Activated T-helper 1 cell treated with anti-CD3 and anti-CD28 coated beads, Interleukin-2, amount 50 U/mL, for 16 hours (primary cell): Measurements from ENCODE around the gene AK8.

ENCODE experiments used
- DNase-seq, 2 donors: peaks; one replicate each; pipeline ENCODE4 v3.0.0-alpha.2; 2020; ENCODE audit warnings: low read depth in 1 of 2, low spot score in 1 of 2

The AK8 gene, protein sequence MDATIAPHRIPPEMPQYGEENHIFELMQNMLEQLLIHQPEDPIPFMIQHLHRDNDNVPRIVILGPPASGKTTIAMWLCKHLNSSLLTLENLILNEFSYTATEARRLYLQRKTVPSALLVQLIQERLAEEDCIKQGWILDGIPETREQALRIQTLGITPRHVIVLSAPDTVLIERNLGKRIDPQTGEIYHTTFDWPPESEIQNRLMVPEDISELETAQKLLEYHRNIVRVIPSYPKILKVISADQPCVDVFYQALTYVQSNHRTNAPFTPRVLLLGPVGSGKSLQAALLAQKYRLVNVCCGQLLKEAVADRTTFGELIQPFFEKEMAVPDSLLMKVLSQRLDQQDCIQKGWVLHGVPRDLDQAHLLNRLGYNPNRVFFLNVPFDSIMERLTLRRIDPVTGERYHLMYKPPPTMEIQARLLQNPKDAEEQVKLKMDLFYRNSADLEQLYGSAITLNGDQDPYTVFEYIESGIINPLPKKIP

DNA sequence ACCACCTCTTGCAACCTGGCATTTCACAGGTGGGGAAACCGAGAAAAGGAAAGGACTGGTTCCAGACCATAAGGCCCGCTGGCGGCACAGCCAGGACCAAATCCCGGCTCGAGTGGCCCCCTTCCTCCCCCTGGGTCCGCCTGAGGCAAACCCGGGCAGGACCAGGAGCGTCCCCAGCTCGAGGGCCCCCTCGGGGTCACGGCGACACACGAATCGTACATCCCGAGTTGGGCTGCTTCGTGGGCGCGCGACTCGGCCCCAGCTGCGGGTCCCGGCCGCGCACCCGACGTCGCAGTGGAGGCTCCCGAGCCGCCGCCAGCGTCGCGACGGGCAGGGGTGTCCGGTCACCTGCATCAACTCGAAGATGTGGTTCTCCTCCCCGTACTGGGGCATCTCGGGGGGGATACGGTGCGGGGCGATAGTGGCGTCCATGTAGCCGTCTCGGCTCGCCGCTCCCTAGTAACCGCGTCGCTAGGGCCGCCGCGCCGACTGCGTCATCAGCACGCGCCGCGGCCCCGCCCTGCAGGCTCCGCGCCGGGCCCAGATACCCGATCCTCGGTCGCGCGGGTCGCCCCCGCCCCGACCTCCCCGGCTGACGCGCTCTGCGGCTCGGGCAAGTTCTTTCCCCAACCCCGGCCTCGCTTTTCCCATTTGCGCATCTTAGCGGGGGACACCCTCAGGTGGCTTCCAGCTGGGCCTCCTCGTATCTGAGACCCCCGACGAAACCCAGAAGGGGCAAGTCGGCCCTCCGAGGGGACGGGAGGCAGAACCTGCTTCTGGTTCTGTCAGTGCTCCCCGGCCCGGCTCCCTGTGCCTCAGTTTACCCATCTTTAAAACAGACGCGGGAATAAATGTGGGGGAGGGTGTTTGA is at the start of gene AK8:
TSS of gene AK8 (minus strand) at position 461 of the 871 bp plus-strand sequence. CDS start at position 432, 29 bp downstream.
- peak; percentile 49 to 71 for DNase-seq

DNA sequence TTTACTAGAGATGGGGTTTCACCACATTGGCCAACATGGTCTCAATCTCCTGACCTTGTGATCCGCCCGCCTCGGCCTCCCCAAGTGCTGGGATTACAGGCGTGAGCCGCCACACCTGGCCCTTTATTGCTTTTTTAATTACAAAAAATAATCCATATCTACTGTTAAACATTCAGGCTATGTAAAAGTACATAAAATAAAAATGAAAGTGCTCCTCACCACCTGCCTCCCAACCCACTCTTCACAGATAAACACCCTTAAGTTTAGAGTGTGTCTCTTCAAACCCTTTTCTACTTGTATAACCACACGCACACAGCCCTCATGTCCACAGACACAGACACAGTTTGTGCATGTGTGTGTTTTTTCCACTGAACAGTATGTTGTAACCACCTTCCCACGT is 49.6 kb upstream of the AK8 start:
- no peak for DNase-seq

DNA sequence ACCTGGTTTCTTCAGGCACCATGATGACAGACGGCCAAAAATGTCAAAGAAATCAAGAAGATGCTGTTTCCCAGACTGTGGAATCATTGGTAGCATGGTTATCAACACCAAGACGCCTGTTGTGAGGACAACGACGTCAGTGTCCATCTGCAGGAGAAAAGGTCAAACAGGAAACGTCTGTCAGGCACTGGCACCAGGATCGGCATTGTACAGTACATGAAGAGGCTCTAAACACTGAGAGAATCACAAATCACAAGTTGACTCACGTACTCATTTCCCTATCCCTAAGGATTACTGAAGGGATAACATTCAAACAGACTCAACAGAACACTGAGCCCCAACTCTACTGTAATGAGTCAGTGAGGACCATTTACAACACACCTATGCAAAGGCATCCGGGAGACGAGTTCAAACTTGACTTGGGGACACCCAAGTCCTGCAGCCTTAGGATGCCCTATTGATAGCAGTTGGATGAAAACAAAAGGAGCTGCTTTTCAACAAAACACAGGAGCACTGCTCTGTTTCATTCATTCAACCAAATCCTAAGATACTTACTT is 45.3 kb upstream of the AK8 start:
- DNase-seq: no peak

DNA sequence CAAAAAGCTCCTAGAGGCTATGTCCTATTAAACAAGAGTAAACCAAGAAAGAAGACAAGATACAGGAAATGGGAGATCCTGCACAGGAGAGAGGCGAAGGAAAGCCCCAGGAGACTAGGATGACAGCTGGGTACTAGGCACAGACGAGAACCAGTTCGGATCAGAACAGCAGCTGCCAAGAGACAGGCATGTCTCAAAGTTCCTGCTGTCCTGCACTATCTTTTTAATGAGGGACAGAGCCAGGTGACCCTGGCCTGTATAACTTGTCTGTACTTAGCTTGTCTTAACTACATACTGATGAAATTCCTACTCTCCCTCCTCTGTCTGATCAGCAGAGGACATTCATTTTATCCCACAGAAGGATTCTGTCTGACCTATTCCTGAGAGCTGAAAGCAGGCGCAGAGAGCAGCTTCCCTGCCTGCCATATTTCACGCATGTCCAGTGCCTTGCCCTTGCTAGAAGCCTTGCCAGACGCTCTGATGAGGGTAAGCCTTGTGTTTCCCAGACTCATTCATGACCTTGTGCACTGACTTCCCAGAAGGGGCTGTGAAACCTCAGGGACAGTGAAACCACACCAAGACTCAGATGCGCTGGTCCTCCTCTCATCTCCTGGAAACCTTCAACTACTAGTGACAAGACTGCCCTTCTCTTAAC is 41.7 kb upstream of the AK8 start:
- DNase-seq: no peak

DNA sequence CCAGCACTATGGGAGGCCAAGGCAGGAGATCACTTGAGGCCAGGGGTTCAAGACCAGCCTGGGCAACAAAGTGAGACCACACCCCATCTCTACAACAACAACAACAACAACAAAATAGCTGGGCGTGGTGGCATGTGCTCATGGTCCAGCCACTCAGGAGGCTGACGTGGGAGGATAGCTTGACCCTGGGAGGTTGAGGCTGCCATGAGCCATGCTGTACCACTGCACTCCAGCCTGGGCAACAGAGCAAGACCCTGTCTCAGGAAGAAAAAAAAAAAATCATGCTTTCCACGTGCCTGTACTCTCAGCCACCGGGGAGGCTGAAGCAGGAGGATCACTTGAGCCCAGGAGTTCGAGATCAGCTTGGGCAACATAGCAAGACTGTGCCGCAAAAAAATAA is 36.8 kb upstream of the AK8 start:
- DNase-seq: no peak

DNA sequence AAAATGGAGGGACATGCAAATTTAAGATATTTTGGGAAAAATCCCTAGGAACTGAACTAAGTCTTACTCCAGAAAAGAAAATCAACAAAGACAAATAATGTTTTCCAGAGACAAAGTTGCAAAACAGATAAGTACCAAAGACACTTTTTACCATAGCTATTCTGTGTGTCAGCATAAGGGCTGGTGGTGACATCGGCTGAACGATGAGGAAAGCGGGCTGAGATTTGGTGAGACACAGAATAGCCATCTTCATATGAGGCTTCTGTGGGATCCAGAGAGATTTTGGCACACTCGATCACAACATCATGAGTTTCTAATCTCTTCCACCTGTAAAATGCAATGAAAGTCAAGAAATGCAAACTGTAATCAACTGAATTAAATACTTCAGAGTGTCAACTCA is 34.0 kb upstream of the AK8 start:
- DNase-seq: no peak

DNA sequence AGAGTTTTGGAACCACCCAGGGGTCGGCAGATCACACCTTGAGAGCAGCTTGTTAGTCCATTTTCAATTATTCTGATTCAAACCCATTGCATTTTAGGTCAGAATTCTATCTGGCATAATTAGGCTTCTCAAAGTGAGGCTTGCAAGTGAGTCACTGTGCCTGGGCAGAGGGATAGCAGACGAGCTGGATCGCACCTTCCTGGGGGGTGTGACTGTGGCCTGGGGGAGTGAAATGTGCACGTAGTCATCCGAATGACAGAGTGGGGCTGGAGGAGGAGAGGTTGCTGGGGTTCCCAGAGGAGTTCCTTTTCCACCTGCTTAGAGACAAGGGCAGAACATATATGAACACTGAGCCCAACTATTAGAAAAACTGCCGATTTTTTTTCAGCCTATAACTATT is 32.3 kb upstream of the AK8 start:
- DNase-seq: no peak

DNA sequence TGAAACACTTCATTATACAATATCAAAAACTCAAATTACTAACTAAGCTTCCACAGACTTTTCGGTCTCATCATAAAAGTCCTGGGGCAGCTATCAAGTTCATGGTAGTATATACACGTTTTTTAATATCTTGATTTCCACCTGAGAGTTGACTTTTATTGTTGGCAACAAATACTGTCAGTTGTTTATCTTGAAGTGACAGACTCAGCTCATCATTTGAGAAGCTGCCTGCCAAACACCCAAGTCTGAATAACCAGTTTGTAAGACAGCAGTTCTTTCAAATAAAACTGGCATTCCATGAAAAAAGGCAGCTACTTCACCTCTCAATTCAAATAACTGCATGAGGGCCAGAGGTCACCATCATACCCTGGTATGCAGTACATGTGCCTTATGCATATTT is 31.2 kb upstream of the AK8 start:
- DNase-seq: no peak

DNA sequence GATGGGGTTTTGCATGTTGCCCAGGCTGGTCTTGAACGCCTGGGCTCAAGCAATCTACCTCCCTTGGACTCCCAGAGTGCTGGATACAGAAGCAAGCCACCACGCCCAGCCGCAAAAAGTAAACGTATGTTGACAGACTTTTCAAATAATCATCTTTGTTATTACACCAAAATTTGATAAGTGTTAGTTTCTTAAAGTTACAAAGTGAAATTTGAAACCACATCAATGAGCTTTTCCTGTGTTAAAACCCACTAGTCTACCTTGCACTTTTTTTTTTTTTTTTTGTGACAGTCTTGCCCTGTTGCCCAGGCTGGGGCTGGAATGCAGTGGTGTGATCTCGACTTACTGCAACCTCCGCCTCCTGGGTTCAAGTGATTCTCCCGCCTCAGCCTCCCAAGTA is 30.6 kb upstream of the AK8 start:
- DNase-seq: no peak

DNA sequence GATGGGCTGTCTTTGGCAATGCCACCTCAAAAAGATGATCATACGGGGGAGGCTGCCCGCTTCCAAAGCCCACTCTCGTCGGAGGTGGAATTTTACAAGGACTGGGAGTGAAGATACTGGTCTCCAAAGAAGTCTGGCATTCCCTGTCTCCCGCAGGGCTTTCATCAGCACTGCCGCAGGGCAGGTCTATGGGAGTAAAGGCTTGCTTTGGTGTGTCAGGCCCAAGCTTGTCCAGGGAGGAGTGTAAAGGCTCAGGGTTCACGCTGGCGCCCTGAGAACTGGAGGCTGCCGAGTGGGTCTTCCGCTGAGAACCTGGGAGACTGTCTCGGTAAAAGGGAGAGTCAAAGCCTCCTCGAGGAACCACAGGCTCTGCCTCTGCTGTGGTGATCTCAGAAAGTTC is 27.6 kb upstream of the AK8 start:
- DNase-seq: no peak

DNA sequence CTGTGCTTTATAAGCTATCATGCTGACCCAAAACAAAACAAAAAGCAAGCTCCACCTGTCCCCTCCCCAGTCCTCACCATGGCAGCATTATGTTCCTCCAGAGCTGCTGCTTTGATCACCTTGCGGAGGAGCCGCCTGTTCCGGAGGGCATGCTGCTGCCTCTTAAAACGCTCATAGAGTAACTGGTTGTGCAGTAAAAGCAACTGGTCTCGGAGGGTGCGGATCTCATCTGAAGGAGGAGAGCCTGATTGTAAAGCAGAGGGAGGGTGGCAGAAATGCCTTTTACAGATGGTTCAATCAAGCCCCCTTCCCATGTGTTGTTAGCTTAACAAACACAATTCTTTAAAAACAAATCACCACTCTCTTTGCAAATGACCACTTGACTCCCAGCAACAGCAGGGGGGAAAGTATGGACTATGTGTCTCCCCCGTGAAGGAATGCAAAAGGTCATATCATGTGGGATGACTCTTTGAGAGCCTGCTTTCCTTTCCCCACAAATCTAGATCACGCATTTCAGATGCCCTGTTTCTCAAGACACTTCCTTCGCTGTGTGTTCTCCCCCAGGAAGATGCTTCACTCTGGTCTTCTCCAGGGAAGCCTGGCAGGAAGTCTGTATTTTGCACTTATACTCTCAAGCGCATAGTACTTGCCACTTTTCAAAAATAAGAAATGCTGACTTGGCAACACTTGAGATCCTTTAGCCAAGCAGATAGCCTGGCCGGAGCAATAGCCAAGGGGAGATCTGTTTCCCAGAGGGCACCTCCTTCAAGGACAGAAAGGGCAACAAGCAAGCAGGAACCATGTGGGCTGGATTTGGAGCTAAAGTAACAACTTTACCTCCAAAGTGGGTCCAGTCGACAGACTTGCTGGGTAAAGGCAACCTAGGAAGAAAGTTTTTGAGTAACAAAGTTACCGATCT is 25.7 kb upstream of the AK8 start:
- no peak for DNase-seq

DNA sequence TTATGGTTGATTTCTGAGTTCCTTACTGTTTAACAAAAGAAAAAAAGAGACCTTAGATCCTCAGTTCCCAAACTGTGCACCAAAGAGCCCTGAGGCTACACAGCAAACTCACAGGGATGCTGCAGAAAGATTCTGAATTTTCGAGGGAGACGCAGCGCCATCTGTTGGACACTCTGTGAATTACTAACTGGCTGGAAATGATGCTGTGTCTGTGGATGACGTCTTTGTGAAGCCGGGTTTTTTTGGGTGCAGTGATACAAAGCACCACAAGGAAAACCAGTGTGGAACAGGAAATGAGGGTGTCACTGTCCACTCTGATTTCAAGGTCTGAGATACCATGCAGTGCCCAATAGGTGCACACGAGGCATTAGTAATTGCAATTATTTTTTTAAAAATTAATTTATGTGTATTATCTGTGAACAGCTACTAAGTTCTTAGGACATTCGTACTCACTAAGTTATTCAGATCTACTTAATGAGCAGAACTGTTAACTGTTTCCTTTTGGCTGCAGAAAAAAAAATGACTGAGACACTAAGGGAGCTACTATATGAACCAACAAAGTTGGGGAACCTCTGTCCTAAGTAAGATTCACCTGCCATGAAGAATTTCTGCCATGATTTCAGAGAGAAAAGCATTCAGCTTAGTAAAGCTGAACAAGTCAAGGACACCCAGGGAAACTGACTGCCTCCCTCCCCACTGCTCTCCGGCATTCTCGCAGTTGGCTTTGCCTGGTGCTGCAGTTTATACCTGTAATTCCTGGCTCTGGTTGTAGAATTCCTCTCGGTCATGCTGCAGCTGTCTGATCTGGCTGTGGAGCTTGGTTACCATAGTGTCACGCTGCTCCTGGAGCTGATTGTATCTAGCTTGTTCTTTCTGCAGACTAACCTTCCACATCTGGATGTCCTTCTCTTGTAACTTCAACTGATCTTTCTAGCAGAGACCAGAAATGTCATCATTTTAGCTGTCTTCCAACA is 24.1 kb upstream of the AK8 start:
- DNase-seq: peak; percentile 48 to 54

DNA sequence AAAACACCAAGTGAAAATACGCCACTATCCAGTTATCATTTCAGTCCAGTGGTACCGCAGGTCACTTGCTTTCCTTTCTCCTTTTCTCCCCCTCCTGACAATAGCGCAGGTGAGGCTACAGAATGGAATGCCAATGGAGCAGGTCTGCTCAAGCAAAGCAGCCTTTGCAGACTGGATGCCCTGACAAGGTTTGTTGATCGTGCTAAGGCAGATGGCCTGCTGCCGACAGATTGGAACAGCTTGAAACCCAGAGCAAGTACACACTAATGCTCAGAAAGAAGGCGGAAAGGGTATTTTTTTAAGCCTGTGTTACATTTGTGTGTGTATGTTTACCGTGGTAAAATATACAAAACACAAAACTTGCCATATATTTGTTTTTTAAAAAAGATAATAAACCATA is 20.0 kb upstream of the AK8 start:
- no peak for DNase-seq

DNA sequence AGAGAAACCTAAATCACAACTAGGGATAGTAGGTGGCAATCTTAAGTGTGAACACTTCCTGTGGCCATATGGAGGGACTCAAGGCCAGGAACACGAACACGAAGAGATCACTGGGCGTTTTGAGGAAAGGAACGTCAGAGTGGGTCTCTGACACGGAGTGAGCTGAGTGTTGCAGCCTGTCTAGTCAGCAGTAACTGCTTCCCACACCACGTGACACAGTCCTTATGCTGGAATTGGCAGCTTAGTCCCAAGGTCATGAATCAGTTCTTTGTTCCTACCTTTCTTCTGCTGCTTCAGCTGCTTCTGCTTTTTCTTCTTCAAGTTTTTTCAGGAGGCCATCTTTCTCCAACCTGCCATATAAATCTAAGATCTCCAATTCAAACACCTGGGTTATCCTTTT is 18.8 kb upstream of the AK8 start:
- DNase-seq: no peak

DNA sequence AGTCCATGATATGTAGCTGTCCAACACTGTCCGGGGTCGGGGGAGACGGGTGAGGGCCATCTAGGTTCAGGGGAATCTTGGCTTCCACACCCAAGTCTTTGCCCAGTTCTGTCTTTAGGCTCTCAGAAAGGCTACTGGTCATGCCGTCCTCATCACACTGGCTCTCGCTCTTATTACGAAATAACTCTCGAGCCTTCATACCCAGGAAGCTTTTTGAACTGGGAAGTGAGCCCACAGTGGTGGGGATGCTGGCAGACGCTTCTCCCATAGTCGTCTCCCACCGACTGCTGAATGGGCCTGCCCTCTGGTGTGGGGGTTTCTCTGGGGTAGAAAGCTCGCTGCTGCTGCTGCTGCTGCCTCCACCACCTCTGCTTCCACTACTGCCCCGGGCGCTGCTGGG is 18.2 kb upstream of the AK8 start:
- no peak for DNase-seq

DNA sequence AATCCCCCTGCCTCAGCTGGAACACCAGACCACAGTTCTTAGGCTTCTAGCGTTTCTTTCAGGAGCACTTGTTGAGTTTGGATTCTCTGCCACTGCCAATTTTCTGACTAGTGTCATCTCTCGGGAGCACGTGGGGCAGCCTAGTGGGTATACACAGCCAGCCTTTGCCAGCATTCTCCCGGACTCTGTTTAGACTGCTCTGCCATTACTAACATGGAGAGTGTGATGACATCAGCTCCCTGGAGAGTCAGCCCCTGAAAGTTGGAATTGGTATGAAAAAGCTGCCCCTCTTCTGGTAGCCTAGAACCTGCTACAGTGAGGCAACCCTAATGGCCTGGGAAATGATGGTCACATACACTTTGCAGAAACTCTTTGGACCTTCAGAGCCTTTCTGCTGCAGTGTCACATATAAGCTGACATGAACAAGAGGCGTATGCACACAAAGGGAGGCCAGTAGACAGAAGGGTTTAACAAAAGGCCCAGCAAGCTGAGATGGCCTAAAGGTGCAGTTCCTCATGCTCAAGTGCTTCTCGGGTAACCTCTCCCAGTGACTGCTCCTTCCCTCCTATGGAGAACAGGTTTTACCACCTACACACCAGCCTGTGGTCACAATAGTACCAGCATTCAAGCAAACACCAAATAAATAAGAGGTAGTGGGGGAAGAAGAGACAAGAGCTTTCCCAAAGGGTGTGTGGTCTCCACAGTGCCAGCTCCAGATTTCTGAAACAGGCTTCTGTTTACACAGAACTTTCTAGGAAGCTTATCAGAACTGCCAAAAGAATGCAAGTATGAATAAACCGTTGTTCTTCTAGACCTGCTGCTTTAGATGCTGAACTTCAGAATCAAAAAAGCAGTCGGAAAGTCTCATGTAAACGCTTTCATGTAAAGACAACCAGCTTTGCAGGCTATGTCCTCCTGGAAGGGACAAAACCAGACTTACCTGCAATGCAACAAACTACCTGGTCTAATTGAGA is 17.1 kb upstream of the AK8 start:
- DNase-seq: no peak

DNA sequence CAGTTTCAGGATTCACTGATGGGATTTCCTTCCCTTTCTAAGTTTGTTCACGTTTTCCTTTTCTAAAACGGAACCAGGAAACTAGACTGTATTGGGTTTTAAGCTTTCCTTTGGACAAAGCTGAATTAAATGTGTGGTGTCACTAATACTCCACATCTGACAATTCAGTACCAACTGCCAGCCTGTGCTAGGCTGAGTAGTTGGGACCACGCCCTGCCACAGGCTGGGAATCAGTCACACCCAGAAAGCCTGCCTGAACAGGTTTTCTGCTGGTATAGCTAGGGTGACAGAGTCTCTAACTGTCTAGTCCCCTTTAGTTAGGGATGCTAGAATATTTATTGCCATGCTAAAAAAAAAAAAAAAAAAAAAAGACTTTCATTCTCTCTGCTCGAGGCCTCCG is 16.3 kb upstream of the AK8 start:
- DNase-seq: no peak

DNA sequence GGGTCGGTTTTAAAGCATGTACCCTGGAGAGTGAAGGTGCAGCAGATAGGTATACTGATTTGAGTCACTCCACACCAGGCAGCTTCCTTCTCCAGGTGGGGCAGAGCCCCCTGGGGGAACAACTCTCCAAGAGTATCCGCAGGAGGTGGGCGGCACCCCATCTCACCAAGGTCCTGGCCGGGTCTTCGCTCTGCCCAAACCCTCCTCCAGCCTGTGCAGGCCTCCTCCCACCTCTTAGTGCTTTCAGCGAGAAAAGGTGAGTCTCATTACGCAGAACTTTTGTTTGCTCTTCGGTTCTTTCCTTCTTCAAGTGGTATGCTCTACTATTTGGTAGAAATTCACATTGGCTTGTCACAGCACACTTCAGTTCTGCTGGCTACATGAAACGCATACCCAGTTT is 14.3 kb upstream of the AK8 start:
- no peak for DNase-seq
